ENCODE measurements around the gene RAB21.

RAB21 gene, protein sequence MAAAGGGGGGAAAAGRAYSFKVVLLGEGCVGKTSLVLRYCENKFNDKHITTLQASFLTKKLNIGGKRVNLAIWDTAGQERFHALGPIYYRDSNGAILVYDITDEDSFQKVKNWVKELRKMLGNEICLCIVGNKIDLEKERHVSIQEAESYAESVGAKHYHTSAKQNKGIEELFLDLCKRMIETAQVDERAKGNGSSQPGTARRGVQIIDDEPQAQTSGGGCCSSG

DNA sequence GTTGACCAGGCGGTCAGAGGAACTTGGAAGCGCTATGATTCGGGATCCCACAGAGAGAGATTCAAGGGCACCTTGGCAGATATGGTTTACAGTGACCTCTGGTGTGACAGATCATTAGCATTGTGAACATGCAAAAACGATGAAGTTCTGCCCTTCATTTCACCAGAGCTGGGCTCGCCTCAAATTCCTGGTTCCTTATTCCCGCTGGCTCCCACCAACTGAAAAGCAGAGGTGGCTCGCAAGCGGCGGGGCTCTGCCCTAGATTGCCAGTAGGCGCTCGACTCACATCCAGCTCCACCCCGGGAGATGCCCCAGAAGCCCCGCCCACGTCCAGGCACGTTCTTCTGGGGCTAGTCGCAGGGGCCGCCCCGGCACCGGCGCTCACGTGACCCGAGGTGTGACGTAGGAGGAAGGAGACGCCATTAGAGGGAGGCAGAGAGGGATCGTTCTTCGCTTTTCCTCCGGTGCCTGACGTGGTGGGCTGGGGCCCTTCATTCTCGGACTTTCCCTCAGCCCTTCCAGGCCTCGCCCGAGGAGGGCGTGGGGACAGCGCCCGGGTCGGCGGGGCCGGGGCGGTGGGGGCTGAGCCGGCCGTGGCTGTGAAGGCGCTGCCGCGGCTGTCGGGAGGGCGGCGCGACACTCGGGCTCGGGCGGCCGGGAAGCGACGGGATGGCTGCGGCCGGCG is at the start of gene RAB21:
TSS of gene RAB21 (plus strand) at position 403 of the 685 bp plus-strand sequence. CDS start at position 670, 267 bp downstream.
- peak; percentile 95 for FAIRE-seq

DNA sequence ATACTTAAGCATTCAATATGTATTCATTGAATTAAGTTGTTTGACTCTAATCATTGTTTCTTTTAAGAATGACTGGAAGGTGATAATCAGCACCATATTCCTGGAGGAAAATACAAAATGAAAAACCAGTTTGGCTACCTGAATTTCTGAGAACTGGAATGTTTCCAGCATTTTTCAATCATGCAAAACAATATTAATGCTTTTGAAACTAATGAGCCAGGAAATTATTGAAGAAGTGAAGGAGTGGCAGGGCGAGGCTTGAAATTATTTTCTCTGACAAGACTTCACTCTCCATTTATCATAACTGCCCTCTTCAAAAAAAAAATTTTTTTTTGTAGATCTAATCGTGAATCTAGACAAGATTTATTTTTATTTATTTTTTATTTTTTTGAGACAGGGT is 49.7 kb upstream of the RAB21 start:
- no peak for FAIRE-seq

DNA sequence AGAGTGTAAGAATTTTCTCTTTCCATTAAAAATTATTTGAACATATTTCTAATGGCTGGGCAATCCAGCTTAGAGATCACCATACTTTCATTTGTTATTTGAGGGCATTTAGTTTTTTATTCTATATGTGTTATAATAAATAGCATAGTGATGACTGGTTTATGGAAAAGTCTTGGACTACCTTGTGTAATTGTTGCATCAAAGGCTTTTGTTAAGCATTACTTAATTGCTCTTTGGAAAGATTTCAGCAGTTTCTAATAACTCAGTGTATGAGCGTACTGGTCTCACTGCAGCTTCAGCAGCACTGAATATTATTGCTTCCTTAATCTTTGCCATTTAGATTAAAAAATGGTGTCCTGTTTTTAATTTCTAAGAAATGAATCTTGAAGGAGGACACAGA is 46.0 kb upstream of the RAB21 start:
- FAIRE-seq: no peak

DNA sequence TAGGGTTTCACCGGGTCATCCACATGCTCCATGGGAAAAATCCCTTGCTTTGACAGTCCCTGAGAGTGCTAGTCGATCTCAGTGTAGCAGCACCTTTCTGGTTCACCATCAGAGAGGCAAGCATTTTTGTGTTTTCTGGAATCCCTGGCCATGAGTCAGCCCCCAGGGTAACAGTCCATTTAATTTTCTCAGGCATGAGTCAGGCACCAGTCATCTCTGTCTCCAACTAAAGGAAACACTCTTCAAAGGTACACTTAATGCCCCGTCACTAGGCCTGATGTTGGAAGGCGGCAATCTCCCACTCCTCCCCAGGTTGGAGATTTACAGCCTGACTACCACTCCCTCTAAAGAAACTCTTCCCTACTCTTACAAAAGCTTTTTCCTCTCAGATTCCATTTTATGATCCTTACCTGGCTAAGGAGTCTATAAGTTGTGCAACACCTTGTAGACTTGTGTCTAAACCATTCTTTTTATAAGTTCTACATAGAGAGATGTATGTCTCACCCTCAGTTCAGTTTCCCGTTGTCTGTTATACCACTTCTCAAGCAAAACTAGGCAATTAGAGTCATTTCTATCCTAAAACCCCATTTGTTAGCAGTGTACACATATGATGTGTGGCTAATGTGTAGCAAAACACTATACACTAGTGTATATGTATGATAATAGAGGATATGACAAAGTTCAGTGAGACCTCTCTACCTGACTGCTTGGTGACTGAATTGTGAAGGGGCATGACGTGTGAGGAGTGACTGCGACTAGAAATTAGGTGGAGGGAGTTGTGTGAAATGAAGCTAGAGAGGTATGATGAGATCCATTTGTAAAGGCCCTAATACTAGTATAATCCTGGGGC is 44.2 kb upstream of the RAB21 start:
- FAIRE-seq: no peak

DNA sequence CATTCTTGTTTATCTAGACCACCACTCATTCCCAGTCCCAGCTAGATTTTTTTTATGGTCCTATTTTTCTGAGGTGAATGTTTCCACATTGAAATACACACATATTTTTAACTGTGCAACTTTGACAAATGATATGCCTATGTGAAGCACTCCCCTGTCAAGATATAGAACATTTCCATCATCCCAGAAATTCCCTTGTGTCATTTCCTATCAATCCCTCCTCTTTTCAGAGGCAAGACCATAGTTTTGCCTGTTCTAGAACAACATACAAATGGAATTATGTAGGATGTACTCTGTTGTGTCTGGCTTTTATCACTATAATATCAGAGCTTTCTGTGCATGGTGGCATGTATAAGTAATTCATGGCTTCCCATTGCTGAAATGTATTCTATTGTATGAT is 36.1 kb upstream of the RAB21 start:
- no peak for FAIRE-seq

DNA sequence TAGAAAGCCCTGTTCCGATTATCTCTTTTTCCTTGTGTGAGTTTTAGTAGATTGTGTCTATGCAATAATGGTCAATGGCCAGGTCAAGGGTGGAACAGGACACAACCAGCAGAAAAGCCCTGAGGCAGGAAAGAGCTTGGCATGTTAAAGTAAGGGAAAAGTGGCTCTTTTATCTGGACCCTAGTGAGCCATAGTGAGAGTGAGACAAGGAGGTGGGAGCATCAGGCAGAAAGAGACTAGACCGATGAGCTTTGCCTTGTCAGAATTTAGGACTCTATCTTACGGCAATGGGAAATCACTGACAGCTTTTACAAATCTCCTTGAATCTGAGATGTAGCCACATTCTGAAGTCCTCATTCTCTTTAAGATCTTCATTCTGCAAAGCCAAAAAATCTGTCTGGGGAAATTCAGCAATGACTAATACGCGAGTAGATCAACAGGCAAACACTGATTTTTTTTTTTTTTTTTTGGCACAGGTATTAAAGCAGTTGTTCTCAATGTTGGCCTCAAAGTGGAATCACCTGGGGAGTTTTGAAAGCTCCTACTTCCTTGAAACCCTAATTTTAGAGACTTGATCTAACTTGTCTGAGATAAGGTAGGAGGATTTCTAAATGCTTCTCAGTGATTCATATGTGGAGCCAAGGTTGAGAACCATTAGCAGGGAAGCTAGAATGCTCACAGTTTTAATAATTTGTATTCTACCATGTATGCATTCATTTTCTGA is 34.9 kb upstream of the RAB21 start:
- no peak for FAIRE-seq

DNA sequence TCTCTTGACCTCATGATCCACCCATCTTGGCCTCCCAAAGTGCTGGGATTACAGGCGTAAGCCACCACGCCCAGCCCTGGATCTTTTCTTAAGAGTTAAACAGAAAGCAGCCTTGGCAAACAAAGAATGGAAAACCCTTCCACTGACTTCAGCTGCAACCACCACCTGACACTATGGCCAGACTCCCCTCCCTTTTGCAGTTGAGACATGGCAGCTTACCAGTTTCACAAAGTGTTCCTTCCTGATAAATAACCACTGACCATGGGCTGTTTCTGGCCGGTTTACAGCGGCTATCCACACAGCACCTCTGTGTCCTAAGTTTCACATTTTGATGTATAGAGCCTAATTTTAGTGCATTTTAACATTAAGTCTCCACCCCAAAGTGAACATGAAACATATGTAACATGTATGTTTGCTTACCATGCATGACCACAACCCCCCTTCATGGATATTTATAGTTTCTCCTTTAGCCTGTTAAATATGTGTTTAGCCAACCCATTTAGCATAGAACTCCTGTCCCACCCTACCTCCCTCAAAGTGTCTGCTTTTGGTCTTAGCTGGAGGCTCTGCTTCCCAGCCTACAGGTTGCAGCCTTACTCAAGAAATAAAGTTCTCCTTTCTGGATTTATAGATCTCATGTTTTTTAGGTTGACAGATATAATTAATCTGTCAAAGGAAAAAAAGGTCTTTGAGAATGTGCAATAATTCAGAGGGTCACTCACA is 32.7 kb upstream of the RAB21 start:
- no peak for FAIRE-seq

DNA sequence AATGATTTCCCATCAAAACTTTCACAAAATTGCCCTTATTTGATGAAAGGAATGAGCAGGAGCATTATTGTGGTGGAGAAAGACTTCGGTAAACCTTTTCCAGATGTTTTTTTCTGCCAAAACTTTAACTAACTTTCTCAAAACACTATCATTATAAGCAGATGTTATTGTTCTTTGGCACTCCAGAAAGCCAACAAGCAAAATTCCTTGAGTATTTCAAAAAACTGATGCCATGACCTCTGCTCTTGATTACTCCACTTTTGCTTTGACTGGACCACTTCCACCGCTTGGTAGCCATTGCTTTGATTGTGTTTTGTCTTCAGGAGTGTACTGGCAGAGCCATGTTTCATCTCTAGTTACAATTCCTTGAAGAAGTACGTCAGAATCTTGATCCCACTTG is 29.7 kb upstream of the RAB21 start:
- no peak for FAIRE-seq

DNA sequence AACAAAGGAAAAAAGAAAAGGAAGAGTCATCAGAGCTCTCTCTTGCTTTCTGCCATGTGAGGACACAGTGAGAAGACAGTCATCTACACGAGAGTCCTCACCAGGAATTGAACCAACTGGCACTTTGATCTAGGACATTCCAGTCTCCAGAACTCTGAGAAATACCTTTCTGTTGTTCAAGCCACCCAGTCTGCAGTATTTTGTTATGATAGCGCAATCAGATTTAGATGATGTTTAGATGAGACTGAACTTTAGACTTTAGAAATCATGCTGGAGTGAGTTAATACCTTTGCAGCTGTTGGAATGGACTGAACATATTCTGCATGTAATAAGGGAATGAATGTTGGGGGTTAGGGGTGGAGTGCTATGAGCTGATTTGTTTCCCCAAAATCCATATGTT is 28.1 kb upstream of the RAB21 start:
- no peak for FAIRE-seq

DNA sequence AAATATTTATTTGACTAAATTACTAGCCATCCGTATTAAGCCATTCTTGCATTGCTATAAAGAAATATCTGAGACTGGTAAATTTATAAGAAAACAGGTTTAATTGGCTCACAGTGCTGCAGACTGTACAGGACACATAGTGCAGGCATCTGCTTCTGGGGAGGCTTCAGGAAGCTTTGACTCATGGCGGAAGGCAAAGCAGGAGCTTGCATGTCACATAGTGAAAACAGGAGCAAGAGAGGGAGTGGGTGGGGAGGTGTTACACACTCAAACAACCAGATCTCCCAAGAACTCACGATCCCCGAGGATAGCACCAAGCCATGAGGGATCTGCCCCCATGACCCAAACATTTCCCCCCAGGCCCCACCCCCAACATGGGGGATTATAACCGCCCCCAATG is 26.7 kb upstream of the RAB21 start:
- no peak for FAIRE-seq

DNA sequence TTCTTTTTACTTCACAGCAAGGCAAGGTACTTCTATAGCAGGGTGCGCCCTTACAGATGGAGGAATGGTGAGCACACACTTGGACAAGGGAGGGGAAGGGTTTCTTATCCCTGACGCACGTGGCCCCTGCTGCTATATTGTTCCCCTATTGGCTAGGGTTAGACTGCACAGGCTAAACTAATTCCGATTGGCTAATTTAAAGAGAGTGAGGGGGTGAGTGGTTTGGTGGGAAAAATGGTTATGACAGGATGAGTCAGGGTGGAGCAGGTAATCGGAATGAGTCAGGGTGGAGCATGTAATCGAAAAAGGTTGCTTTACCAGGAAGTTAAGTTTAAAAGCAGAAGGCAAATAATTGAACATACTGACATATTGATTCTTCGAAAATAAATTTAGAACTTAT is 23.7 kb upstream of the RAB21 start:
- no peak for FAIRE-seq

DNA sequence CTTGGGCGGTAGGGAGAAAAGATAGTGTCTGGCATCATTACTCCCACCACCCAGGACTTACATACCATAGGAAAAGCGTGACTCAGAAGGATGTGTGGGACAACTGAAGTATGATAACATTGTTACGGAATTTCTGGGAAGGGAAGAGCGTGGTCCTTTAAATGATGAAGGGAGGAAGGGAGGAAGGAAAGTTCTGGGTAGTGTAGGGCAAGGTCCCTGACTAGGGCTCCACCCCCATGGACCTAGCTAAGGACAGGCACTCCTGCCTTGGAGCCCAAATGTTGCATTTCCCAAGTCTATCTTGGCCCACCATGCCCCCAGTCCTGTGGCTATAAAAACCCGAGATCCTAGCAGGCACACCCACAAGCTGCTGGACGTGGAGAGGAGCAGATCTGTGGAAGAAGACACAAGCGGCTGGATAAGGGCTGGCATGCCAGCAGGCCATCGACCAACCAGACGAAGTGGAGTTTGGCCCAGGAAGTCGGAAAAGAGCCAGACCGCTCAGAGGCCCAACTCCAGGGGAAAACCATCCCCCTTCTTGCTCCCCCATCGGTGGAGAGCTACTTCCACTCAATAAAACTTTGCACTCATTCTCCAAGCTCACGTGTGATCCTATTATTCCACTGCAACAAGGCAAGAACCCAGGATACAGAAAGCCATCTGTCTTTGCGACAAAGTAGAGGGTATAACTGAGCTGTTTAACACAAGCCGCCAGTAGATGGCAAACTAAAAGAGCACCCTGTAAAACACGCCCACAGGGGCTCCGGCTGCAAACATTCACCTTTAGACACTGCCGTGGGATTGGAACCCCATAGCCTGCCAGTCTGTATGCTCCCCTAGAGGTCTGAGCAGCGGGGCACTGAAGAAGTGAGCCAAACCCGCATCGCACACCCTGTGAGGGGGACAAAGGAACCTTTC is 23.0 kb upstream of the RAB21 start:
- FAIRE-seq: no peak

DNA sequence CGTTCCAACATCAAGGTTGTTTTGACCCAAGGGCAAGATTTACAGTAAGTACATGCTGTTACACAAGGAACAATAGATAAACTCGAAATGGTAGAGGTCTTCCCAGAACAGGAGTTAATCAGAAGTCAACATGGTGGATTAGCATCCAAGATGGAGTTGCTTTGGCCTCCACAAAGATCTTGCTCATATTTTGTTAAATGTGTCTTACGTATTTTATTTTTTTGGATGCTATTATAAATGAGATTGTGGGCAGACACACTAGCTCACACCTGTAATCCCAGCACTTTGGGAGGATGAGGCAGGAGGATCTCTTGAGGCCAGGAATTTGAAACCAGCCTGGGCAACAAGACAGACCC is 22.3 kb upstream of the RAB21 start:
- FAIRE-seq: no peak

DNA sequence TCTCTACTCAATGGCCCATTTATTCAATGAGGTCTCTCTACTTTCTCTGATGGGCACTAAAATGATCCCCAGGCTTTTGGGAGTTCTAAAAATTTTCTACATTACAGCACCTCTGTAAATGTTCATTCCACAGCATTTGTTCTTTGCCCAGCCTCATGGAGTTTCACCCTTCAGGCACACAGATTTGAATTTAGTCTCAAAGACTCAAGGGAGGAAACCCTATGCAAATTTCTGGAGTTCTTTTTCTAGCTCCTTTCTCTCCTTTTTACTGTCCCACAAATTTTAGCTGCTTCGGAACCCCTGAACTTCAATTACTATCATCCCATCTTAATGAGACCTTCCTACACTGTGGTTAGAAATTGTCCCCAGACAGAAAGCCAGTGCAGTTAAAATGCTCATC is 17.5 kb upstream of the RAB21 start:
- FAIRE-seq: no peak

DNA sequence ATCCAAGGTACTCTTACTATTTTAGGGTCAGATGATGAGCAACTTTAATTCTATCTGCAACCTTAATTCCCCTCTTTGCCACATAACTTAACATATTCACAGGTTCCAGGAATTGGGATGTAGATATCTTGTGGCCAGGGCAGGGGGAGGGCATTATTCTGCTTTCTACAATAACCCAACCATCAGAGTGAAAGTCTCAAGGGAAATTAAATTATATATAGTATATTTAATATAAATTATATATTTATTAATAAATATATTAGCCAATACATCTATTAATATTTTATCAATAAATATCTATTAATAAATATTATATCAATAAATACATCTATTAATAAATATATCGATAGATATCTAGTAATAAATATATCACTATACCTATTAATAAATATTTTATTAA is 11.7 kb upstream of the RAB21 start:
- FAIRE-seq: no peak

DNA sequence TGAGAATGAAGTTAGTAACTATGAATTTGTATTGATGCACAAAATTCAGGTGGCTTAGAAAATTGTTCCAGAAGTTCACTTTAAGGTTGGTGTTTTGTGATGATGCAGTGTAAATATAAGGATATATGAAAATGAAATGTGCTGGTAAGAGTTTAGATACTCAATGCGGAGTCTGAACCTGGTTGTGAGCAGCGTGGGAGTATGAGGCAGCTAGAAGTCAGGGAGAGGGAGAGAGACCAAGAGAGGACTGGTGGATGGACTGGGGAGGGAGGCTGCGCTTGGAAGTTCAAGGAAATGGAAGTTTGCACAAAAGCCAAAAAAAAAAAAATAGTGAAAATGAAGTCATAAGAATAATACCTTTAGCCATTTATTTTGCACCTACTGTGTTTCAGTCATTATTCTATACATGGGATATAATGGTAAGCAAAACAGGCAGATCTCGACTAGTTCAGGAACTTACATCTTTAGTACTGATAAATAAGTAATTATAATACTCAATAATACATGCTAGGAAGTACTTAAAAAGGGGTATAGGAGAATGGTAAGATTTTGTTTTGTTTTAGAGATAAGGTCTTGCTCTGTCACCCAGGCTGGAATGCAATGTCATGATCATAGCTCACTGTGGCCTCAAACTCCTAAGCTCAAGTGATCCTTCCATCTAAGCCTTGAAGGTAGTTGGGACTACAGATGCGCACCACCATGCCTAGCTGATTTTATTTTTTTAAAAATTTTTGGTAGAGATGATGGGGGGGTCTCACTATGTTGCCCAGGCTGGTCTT is 10.0 kb upstream of the RAB21 start:
- FAIRE-seq: no peak

DNA sequence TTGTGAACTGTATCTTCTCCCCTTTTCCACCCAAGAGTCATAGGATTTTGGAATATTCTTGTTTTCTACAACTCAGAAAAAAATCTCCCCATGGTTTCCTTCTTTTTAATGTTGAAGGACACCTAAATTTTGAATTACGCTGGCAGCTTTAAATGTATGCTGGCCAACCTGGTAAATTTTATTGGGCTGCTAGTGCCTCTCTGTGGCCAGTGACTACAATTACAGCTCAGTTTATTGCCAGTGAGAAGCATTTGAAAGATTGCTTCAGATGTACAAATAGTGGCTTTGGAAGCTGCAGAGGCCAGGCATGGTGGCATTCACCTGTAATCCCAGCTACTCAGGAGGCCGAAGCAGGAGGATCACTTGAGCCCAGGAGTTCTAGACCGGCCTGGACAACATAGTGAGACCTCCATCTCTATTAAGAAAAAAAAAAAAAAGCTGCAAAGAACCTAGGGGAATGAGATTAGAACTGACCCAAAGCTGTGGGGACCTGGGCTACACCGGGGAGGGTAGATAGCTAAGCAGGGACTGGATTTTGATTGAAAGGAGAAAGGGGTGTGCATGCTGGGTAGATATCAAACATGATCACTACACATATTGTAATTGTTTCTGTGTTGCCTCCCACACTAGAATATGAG is 7.6 kb upstream of the RAB21 start:
- FAIRE-seq: peak; percentile 94

DNA sequence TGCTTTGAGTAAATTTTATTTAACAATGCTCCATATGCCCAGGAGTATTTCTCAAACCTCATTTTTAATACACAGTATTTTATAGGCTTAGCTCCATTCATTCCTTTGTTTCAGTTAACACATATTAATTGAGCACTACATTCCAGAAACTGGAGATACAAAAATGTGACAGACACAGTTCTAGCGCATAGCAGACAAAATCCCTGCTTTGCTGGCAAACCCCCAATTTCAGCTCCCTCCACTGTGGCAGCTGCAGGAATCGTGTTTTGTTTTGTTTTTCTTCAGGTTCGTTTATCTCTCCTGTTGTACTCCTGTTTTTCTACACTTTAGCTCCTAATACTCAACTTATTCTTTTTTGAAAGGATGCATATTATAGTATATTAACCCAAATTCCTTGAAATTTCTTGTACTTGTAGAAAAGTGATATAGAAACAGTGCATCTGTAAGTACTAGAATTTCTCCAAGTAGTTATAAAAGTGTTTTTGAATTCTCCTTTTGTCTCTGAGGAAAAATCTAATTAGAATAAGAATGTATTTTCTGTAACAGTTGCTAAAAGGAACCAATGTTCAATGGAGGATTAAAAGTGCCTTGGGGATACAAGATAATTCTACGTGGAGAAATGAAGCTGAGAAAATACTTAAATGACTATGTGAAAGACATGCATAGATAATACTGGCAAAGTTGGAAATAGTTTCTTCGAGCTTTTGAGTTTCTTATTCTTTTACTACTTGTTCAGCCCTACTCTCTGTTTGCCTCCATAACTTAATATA is 6.4 kb upstream of the RAB21 start:
- FAIRE-seq: no peak

DNA sequence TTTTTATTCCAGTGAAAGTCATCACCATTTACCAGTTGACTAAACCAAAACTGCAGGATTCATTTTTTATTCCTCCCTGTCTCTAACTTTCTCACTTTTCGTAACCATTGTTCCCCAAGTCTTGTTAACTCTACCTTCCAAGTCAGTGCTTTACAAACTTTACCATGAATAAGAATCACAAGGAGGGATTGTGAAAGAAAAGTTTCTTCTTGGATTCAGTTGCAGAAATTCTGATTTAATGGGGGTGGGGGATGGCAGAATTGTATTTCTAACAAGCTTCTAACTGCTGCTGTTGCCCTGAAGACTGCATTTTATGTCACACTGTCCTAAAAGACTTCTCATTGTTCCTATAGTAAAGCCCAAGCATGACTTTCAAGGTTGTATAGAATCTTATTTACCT is 5.0 kb upstream of the RAB21 start:
- FAIRE-seq: no peak

All from G401.6 (cell line).